Uterus (tissue), 2 donors: Measurements from ENCODE around the gene PPL.

Experiments
- POLR2A ChIP-seq, 2 donors: fragments of 450-650 bp; IDR thresholded peaks; one replicate each; pipeline ENCODE4 v1.6.1; 2016; ENCODE audit warnings: antibody characterized with exemption in 2 of 2, mild to moderate bottlenecking in 1 of 2, moderate library complexity in 1 of 2
- TF ChIP-seq, protein P1 (sequence below), 4 experiments: fragments of 200-600 bp in 2 of 4; fragments of 450-650 bp in 2 of 4; sonication (generic) in 2 of 4; IDR thresholded peaks; one replicate each; pipeline ENCODE4 v1.5.1; 2016 to 2019; ENCODE audit warnings: antibody characterized with exemption in 4 of 4, mild to moderate bottlenecking in 2 of 4, moderate library complexity in 1 of 4

DNA sequence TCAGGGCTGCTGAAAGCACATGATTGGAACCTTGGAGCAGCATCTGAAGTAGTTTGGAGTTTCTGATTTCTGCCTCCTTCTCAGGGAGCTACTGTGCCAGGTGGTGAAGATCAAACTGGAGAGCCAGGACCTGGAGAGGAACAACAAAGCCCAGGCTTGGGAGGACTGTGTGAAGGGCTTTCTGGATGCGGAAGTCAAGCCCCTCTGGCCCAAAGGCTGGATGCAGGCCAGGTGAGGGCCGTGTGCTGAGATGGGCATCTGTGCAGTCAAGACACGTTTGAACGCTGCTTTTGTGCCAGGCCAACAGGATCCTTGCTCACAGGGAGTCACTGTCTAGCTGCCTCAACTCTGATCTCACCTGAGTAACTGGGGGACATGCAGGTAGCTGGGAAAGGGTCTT is 65.9 kb downstream of the PPL start:
- TF ChIP-seq POLR2A (IDR thresholded peaks at IDR 0.05), result no peak
- TF ChIP-seq, protein P1, sequence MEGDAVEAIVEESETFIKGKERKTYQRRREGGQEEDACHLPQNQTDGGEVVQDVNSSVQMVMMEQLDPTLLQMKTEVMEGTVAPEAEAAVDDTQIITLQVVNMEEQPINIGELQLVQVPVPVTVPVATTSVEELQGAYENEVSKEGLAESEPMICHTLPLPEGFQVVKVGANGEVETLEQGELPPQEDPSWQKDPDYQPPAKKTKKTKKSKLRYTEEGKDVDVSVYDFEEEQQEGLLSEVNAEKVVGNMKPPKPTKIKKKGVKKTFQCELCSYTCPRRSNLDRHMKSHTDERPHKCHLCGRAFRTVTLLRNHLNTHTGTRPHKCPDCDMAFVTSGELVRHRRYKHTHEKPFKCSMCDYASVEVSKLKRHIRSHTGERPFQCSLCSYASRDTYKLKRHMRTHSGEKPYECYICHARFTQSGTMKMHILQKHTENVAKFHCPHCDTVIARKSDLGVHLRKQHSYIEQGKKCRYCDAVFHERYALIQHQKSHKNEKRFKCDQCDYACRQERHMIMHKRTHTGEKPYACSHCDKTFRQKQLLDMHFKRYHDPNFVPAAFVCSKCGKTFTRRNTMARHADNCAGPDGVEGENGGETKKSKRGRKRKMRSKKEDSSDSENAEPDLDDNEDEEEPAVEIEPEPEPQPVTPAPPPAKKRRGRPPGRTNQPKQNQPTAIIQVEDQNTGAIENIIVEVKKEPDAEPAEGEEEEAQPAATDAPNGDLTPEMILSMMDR (IDR thresholded peaks at IDR 0.05), result no peak
